HepG2 (cell line): ENCODE data around the gene KLF11. TPM values are rescaled to one million over a fixed set of nuclear protein-coding genes. Genes with fewer than 3 reads are reported as not detected.

ENCODE experiments used
- EP300 ChIP-seq, 3 experiments: sonication (generic) in 1 of 3; formaldehyde crosslinking in 1 of 3; IDR thresholded peaks; 2 replicates each; pipeline versions ENCODE4 v1.5.1 to v1.6.1; 2011 to 2020; ENCODE audit warnings: low read depth in 2 of 3, low read length in 2 of 3, borderline replicate concordance in 1 of 3, improper control_type of control experiment in 1 of 3, mild to moderate bottlenecking in 1 of 3, missing genetic modification reagents in 1 of 3, moderate library complexity in 1 of 3
- FOSL2 ChIP-seq: sonication (generic); formaldehyde crosslinking; IDR thresholded peaks from 2 replicates; pipeline ENCODE4 v1.4.0; 2020; ENCODE audit warnings: missing genetic modification reagents
- GLI4 ChIP-seq: sonication (generic); formaldehyde crosslinking; IDR thresholded peaks from 2 replicates; pipeline ENCODE4 v1.5.1; 2020; ENCODE audit warnings: missing genetic modification reagents, mild to moderate bottlenecking, moderate library complexity, borderline replicate concordance
- HMGA1 ChIP-seq: sonication (generic); formaldehyde crosslinking; conservative IDR thresholded peaks from 2 replicates; pipeline ENCODE4 v1.4.0; 2020; ENCODE audit warnings: missing genetic modification reagents
- HNRNPL ChIP-seq: fragments of 200-400 bp; formaldehyde crosslinking; IDR thresholded peaks from 2 replicates; pipeline ENCODE4 v1.6.1; 2017; ENCODE audit warnings: mild to moderate bottlenecking, low read depth, low read length
- PLRG1 ChIP-seq: fragments of 450-650 bp; conservative IDR thresholded peaks from 2 replicates; pipeline ENCODE4 v1.6.1; 2016
- RBFOX2 ChIP-seq: fragments of 200-400 bp; formaldehyde crosslinking; IDR thresholded peaks from 2 replicates; pipeline ENCODE4 v1.6.1; 2017; ENCODE audit warnings: low read depth, mild to moderate bottlenecking, low read length
- SIX1 ChIP-seq: sonication (generic); formaldehyde crosslinking; IDR thresholded peaks from 2 replicates; pipeline ENCODE4 v1.4.0; 2020; ENCODE audit warnings: missing genetic modification reagents, borderline replicate concordance
- ZC3H13 ChIP-seq: sonication (generic); formaldehyde crosslinking; IDR thresholded peaks from 2 replicates; pipeline ENCODE4 v1.8.1; 2023; ENCODE audit warnings: mild to moderate bottlenecking, missing genetic modification reagents, moderate library complexity
- ZNF232 ChIP-seq: sonication (generic); formaldehyde crosslinking; IDR thresholded peaks from 2 replicates; pipeline ENCODE4 v1.4.0; 2020; ENCODE audit warnings: missing genetic modification reagents, borderline replicate concordance
- ZNF451 ChIP-seq: sonication (generic); formaldehyde crosslinking; IDR thresholded peaks from 2 replicates; pipeline ENCODE4 v1.5.0; 2020; ENCODE audit warnings: mild to moderate bottlenecking, missing genetic modification reagents
- ZNF749 ChIP-seq: sonication (generic); formaldehyde crosslinking; IDR thresholded peaks from 2 replicates; pipeline ENCODE4 v1.8.0; 2022; ENCODE audit warnings: mild to moderate bottlenecking, missing genetic modification reagents, moderate library complexity, borderline replicate concordance
- ZNF788 ChIP-seq: sonication (generic); formaldehyde crosslinking; IDR thresholded peaks from 2 replicates; pipeline ENCODE4 v1.5.0; 2020; ENCODE audit warnings: mild to moderate bottlenecking, missing genetic modification reagents, borderline replicate concordance
- polyA plus RNA-seq, 8 experiments: library from polyadenylated mRNA; depleted of rRNA in 3 of 8; stranded (reverse) in 7 of 8; unstranded in 1 of 8; fragments of >200 nt; fragmentation: Illumina TruSeq in 4 of 8; extraction: Trizol in 4 of 8; gene quantifications; 2 replicates each; pipeline versions ENCODE4 v1.2.1 to v1.2.3, GENCODE V29; 2011 to 2016; ENCODE audit warnings: low read depth in 4 of 8, missing spikeins in 1 of 8, mixed read lengths in 1 of 8; ENCODE audit not compliant: insufficient read depth in 1 of 8
- total RNA-seq, 5 experiments: library from RNA; depleted of rRNA; stranded (reverse); fragments of >200 nt; fragmentation: Illumina TruSeq; extraction: Trizol; gene quantifications; 2 replicates each; pipeline ENCODE4 v1.2.3, GENCODE V29; 2016; ENCODE audit warnings: low read depth in 1 of 5
- TF ChIP-seq, protein P1 (sequence below): sonication (generic); formaldehyde crosslinking; IDR thresholded peaks from 2 replicates; pipeline ENCODE4 v1.4.0; 2020; ENCODE audit warnings: missing genetic modification reagents; ENCODE audit errors: not compliant biosample characterization
- TF ChIP-seq, protein P2 (sequence below): sonication (generic); formaldehyde crosslinking; IDR thresholded peaks from 2 replicates; pipeline ENCODE4 v1.4.0; 2020; ENCODE audit warnings: missing genetic modification reagents
- TF ChIP-seq, protein P3 (sequence below): sonication (generic); formaldehyde crosslinking; IDR thresholded peaks from 2 replicates; pipeline ENCODE4 v1.4.0; 2020; ENCODE audit warnings: missing genetic modification reagents
- TF ChIP-seq, protein P4 (sequence below), 2 experiments: sonication (generic) in 1 of 2; formaldehyde crosslinking in 1 of 2; IDR thresholded peaks; 2 replicates each; pipeline versions ENCODE4 v1.5.1 to v1.6.1; 2011 to 2020; ENCODE audit warnings: borderline replicate concordance in 1 of 2, low read depth in 1 of 2, low read length in 1 of 2, mild to moderate bottlenecking in 1 of 2, missing genetic modification reagents in 1 of 2, moderate library complexity in 1 of 2
- TF ChIP-seq, protein P5 (sequence below): sonication (generic); formaldehyde crosslinking; IDR thresholded peaks from 2 replicates; pipeline ENCODE4 v1.5.0; 2020; ENCODE audit warnings: missing genetic modification reagents, mild to moderate bottlenecking, borderline replicate concordance

Gene KLF11
- total and polyA plus RNA-seq, 2 of the 13 experiments (the other 11 are each of a cell fraction or from before 2014, with no cell fraction given): 2.5 to 11.8 TPM

DNA sequence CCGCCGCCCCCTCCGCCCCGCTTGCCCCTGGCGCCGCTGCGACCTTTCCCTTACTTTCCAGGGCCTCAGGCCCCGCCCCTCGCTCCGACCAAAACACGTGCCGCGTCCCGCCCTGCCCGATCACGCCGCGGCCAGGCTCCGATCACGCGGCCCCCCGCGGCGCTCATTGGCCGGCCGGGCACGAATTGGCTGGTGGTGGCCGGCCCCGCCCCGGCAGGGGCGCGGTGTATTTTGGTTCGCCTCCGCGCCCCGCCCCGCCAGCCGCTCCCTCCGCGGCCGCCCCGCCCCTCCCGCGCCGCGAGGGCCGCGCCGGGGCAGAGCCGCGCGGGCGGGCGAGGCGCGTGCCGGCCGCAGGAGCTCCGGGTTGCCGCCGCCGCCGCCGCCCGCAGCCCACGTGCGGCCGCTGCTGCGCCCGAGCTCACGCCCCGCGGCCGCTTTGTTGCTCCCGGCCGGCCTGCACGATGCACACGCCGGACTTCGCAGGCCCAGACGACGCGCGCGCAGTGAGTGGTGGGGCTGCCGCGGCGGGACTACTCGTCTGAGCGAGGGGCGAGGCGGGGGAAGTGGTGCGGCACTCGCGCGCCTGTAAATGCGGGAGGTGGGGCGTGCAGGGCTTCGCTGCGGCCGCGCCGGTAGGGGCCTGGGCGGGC lies at the start of gene KLF11 (continued):
- TF ChIP-seq, protein P1, sequence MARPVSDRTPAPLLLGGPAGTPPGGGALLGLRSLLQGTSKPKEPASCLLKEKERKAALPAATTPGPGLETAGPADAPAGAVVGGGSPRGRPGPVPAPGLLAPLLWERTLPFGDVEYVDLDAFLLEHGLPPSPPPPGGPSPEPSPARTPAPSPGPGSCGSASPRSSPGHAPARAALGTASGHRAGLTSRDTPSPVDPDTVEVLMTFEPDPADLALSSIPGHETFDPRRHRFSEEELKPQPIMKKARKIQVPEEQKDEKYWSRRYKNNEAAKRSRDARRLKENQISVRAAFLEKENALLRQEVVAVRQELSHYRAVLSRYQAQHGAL (CRISPR knock-in tag): peak; percentile 84
- TF ChIP-seq GLI4 (CRISPR knock-in tag) (0 out of 2 replicates have a peak, but pooled peaks have one; percentile 65), ZC3H13 (CRISPR knock-in tag) (peak; percentile 93), FOSL2 (no peak), SIX1 (CRISPR knock-in tag) (no peak; the same call in 1 of the 2 replicates), ZNF451 (CRISPR knock-in tag) (0 out of 2 replicates have a peak, but pooled peaks have one; percentile 79), ZNF788 (CRISPR knock-in tag) (no peak), ZNF749 (peak; percentile 94), ZNF232 (CRISPR knock-in tag) (peak; percentile 99), HMGA1 (CRISPR knock-in tag) (no peak), EP300 (IDR thresholded peaks at IDR 0.05; ENCODE audit: low read depth in 2 of 2, low read length in 2 of 2) (peak in 1 of 2 experiments; percentile 46; a peak in 1 of 4 replicates), EP300 (CRISPR knock-in tag; IDR thresholded peaks at IDR 0.05; ENCODE audit: borderline replicate concordance) (peak; percentile 69; the same call in 1 of the 2 replicates), HNRNPL (no peak), RBFOX2 (peak; percentile 61; the same call in 1 of the 2 replicates), PLRG1 (no peak)
- TF ChIP-seq, protein P2, sequence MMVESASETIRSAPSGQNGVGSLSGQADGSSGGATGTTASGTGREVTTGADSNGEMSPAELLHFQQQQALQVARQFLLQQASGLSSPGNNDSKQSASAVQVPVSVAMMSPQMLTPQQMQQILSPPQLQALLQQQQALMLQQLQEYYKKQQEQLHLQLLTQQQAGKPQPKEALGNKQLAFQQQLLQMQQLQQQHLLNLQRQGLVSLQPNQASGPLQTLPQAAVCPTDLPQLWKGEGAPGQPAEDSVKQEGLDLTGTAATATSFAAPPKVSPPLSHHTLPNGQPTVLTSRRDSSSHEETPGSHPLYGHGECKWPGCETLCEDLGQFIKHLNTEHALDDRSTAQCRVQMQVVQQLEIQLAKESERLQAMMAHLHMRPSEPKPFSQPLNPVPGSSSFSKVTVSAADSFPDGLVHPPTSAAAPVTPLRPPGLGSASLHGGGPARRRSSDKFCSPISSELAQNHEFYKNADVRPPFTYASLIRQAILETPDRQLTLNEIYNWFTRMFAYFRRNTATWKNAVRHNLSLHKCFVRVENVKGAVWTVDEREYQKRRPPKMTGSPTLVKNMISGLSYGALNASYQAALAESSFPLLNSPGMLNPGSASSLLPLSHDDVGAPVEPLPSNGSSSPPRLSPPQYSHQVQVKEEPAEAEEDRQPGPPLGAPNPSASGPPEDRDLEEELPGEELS (CRISPR knock-in tag): peak; percentile 82
- TF ChIP-seq, protein P3, sequence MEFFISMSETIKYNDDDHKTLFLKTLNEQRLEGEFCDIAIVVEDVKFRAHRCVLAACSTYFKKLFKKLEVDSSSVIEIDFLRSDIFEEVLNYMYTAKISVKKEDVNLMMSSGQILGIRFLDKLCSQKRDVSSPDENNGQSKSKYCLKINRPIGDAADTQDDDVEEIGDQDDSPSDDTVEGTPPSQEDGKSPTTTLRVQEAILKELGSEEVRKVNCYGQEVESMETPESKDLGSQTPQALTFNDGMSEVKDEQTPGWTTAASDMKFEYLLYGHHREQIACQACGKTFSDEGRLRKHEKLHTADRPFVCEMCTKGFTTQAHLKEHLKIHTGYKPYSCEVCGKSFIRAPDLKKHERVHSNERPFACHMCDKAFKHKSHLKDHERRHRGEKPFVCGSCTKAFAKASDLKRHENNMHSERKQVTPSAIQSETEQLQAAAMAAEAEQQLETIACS (CRISPR knock-in tag): peak; percentile 59
- TF ChIP-seq, protein P4, sequence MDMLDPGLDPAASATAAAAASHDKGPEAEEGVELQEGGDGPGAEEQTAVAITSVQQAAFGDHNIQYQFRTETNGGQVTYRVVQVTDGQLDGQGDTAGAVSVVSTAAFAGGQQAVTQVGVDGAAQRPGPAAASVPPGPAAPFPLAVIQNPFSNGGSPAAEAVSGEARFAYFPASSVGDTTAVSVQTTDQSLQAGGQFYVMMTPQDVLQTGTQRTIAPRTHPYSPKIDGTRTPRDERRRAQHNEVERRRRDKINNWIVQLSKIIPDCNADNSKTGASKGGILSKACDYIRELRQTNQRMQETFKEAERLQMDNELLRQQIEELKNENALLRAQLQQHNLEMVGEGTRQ (IDR thresholded peaks at IDR 0.05; ENCODE audit: low read depth, low read length): 0 out of 2 replicates have a peak, but pooled peaks have one; percentile 33
- TF ChIP-seq, protein P4 (CRISPR knock-in tag; IDR thresholded peaks at IDR 0.05; ENCODE audit: borderline replicate concordance): no peak; the same call in 1 of the 2 replicates
- TF ChIP-seq, protein P5, sequence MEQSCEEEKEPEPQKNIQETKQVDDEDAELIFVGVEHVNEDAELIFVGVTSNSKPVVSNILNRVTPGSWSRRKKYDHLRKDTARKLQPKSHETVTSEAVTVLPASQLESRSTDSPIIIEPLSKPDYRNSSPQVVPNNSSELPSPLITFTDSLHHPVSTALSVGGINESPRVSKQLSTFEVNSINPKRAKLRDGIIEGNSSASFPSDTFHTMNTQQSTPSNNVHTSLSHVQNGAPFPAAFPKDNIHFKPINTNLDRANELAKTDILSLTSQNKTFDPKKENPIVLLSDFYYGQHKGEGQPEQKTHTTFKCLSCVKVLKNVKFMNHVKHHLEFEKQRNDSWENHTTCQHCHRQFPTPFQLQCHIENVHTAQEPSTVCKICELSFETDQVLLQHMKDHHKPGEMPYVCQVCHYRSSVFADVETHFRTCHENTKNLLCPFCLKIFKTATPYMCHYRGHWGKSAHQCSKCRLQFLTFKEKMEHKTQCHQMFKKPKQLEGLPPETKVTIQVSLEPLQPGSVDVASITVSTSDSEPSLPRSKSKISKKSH: peak; percentile 85; the same call in 1 of the 2 replicates
